HepG2 (cell line): ENCODE data around the gene VAV2. TPM values are rescaled to one million over a fixed set of nuclear protein-coding genes. Genes with fewer than 3 reads are reported as not detected.

Experiments used
- ATM ChIP-seq: fragments of 450-650 bp; IDR thresholded peaks from 2 replicates; pipeline ENCODE4 v1.7.1; 2017; ENCODE audit warnings: mild to moderate bottlenecking, borderline replicate concordance
- CENPT ChIP-seq: sonication (generic); formaldehyde crosslinking; IDR thresholded peaks from 2 replicates; pipeline ENCODE4 v1.8.0; 2022; ENCODE audit warnings: low read depth, mild to moderate bottlenecking, moderate library complexity, missing genetic modification reagents
- KMT2B ChIP-seq: IDR thresholded peaks from 2 replicates; pipeline ENCODE4 v1.6.1; 2016; ENCODE audit warnings: missing genetic modification reagents, missing compliant biosample characterization
- NFRKB ChIP-seq: fragments of 450-650 bp; IDR thresholded peaks from 2 replicates; pipeline ENCODE4 v1.6.1; 2017
- TMF1 ChIP-seq: sonication (generic); formaldehyde crosslinking; IDR thresholded peaks from 2 replicates; pipeline ENCODE4 v1.8.1; 2022; ENCODE audit warnings: low read depth, missing genetic modification reagents
- ZNF572 ChIP-seq: sonication (generic); formaldehyde crosslinking; IDR thresholded peaks from 2 replicates; pipeline ENCODE4 v1.5.1; 2020; ENCODE audit warnings: mild to moderate bottlenecking, missing genetic modification reagents
- ZNF605 ChIP-seq: sonication (generic); formaldehyde crosslinking; IDR thresholded peaks from 2 replicates; pipeline ENCODE4 v1.8.0; 2022; ENCODE audit warnings: mild to moderate bottlenecking, missing genetic modification reagents
- ZNF670 ChIP-seq: sonication (generic); formaldehyde crosslinking; IDR thresholded peaks from 2 replicates; pipeline ENCODE4 v1.8.0; 2022; ENCODE audit warnings: mild to moderate bottlenecking, missing genetic modification reagents, borderline replicate concordance
- polyA plus RNA-seq, 8 experiments: library from polyadenylated mRNA; depleted of rRNA in 3 of 8; stranded (reverse) in 7 of 8; unstranded in 1 of 8; fragments of >200 nt; fragmentation: Illumina TruSeq in 4 of 8; extraction: Trizol in 4 of 8; gene quantifications; 2 replicates each; pipeline versions ENCODE4 v1.2.1 to v1.2.3, GENCODE V29; 2011 to 2016; ENCODE audit warnings: low read depth in 4 of 8, missing spikeins in 1 of 8, mixed read lengths in 1 of 8; ENCODE audit not compliant: insufficient read depth in 1 of 8
- total RNA-seq, 5 experiments: library from RNA; depleted of rRNA; stranded (reverse); fragments of >200 nt; fragmentation: Illumina TruSeq; extraction: Trizol; gene quantifications; 2 replicates each; pipeline ENCODE4 v1.2.3, GENCODE V29; 2016; ENCODE audit warnings: low read depth in 1 of 5
- TF ChIP-seq, protein P1 (sequence below): sonication (generic); formaldehyde crosslinking; IDR thresholded peaks from 2 replicates; pipeline ENCODE4 v1.4.0; 2020; ENCODE audit warnings: mild to moderate bottlenecking, missing genetic modification reagents
- TF ChIP-seq, protein P2 (sequence below): sonication (generic); formaldehyde crosslinking; IDR thresholded peaks from 2 replicates; pipeline ENCODE4 v1.5.0; 2020; ENCODE audit warnings: mild to moderate bottlenecking, low read depth, missing genetic modification reagents, borderline replicate concordance
- TF ChIP-seq, protein P3 (sequence below): sonication (generic); formaldehyde crosslinking; IDR thresholded peaks from 2 replicates; pipeline ENCODE4 v1.5.1; 2020; ENCODE audit warnings: missing genetic modification reagents, mild to moderate bottlenecking, borderline replicate concordance
- TF ChIP-seq, protein P4 (sequence below): sonication (generic); formaldehyde crosslinking; IDR thresholded peaks from 2 replicates; pipeline ENCODE4 v1.5.1; 2020; ENCODE audit warnings: mild to moderate bottlenecking, moderate library complexity, missing genetic modification reagents
- TF ChIP-seq, protein P5 (sequence below): sonication (generic); formaldehyde crosslinking; IDR thresholded peaks from 2 replicates; pipeline ENCODE4 v1.4.0; 2020; ENCODE audit warnings: mild to moderate bottlenecking, missing genetic modification reagents, borderline replicate concordance

The VAV2 gene
- total and polyA plus RNA-seq, 2 of the 13 experiments (the other 11 are each of a cell fraction or from before 2014, with no cell fraction given), result 22.5 to 22.9 TPM

DNA sequence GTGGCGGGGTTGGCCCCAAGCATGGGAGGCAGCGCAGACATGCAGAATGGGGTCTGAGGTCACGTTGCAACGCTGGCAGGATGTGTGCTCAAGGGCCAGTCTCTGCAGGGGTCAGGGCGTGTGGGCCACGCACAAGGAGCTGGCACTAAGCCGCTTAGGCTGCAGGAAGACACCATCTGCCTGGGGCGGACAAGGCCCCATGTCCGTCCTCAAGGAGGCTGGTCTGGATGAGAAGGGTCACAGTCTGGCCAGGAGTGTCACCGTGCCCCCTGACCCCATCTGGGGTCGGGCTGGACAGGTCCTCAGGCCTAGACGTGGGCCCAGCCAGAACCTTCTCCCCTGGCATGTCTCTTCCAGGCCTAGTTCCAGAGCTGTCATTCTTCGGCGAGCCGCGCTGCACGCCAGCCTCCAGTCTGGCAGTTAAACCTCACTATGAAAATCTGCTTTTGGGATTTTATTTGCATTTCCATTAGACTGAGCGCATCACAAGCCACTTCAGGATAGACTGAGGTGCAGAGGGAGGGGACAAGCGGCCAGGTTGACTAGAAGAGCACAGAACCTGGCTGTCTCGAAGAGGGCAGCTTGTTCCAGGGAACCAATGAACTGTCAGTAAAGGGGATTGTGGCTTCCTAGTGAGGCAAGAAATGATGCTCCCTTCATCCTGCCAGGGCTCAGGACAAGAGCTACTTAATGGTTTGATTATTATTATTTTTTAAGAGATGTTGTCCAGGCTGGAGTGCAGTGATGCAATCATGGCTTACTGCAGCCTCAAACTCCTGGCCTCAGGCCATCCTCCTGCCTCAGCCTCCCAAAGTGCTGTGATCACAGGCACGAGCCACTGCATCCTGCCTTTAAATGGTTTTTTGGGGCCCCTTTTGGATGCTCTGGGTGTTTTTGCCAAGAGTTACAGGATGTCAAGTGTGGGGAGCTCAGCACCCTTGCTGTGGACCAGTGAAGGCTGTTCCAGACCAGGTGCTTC, 37.4 kb upstream of the VAV2 start (continued):
- TF ChIP-seq, protein P1, sequence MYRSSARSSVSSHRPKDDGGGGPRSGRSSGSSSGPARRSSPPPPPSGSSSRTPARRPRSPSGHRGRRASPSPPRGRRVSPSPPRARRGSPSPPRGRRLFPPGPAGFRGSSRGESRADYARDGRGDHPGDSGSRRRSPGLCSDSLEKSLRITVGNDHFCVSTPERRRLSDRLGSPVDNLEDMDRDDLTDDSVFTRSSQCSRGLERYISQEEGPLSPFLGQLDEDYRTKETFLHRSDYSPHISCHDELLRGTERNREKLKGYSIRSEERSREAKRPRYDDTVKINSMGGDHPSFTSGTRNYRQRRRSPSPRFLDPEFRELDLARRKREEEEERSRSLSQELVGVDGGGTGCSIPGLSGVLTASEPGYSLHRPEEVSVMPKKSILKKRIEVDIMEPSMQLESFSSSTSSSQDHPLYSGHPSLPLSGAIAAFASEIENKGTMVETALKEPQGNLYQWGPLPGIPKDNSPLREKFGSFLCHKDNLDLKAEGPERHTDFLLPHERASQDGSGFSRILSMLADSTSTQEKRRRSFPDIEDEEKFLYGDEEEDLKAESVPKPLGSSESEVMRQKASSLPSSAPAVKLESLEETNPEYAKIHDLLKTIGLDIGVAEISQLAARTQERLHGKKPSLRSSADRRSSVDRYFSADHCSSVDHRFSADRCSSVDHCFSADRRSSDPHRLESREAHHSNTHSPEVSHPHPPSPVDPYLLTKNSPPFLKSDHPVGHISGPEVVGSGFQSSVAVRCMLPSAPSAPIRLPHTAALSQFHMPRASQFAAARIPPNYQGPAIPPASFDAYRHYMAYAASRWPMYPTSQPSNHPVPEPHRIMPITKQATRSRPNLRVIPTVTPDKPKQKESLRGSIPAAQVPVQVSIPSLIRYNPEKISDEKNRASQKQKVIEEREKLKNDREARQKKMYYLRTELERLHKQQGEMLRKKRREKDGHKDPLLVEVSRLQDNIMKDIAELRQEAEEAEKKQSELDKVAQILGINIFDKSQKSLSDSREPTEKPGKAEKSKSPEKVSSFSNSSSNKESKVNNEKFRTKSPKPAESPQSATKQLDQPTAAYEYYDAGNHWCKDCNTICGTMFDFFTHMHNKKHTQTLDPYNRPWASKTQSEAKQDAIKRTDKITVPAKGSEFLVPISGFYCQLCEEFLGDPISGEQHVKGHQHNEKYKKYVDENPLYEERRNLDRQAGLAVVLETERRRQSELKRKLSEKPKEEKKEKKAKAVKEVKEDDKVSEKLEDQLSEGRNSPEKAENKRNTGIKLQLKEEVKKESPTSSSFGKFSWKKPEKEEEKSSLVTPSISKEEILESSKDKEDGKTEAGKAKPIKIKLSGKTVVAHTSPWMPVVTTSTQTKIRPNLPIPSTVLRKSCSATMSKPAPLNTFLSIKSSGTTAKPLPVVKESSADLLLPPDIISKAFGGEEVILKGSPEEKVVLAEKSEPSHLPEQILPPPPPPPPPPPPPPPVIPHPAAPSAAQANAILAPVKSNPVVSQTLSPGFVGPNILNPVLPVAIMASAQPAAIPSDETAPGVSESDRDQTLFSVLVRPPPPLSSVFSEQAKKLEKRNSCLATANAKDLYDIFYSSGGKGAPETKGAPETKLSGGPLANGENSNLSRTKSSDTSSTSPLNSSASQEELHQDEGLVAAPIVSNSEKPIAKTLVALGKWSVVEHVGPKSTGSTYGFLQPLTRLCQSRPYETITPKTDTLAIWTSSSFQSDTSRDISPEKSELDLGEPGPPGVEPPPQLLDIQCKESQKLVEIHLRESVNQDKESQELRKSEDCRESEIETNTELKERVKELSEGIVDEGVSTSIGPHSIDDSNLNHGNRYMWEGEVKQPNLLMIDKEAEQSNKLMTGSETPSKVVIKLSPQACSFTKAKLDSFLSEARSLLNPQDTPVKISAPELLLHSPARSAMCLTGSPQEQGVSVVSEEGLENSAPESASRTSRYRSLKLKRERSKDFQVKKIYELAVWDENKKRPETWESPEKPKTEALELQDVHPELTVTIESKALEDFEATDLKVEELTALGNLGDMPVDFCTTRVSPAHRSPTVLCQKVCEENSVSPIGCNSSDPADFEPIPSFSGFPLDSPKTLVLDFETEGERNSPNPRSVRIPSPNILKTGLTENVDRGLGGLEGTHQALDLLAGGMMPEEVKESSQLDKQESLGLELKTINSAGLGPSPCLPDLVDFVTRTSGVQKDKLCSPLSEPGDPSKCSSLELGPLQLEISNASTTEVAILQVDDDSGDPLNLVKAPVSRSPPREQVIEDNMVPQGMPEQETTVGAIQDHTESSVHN (CRISPR knock-in tag), result no peak
- TF ChIP-seq ZNF670 (CRISPR knock-in tag) (no peak), TMF1 (CRISPR knock-in tag) (0 out of 2 replicates have a peak, but pooled peaks have one; percentile 12), ZNF572 (CRISPR knock-in tag) (no peak), ATM (no peak), CENPT (no peak), ZNF605 (CRISPR knock-in tag) (no peak), NFRKB (no peak), KMT2B (CRISPR knock-in tag) (no peak)
- TF ChIP-seq, protein P2, sequence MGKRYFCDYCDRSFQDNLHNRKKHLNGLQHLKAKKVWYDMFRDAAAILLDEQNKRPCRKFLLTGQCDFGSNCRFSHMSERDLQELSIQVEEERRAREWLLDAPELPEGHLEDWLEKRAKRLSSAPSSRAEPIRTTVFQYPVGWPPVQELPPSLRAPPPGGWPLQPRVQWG (CRISPR knock-in tag), result no peak
- TF ChIP-seq, protein P3, sequence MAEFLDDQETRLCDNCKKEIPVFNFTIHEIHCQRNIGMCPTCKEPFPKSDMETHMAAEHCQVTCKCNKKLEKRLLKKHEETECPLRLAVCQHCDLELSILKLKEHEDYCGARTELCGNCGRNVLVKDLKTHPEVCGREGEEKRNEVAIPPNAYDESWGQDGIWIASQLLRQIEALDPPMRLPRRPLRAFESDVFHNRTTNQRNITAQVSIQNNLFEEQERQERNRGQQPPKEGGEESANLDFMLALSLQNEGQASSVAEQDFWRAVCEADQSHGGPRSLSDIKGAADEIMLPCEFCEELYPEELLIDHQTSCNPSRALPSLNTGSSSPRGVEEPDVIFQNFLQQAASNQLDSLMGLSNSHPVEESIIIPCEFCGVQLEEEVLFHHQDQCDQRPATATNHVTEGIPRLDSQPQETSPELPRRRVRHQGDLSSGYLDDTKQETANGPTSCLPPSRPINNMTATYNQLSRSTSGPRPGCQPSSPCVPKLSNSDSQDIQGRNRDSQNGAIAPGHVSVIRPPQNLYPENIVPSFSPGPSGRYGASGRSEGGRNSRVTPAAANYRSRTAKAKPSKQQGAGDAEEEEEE, result no peak
- TF ChIP-seq, protein P4, sequence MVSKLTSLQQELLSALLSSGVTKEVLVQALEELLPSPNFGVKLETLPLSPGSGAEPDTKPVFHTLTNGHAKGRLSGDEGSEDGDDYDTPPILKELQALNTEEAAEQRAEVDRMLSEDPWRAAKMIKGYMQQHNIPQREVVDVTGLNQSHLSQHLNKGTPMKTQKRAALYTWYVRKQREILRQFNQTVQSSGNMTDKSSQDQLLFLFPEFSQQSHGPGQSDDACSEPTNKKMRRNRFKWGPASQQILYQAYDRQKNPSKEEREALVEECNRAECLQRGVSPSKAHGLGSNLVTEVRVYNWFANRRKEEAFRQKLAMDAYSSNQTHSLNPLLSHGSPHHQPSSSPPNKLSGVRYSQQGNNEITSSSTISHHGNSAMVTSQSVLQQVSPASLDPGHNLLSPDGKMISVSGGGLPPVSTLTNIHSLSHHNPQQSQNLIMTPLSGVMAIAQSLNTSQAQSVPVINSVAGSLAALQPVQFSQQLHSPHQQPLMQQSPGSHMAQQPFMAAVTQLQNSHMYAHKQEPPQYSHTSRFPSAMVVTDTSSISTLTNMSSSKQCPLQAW (CRISPR knock-in tag), result no peak
- TF ChIP-seq, protein P5, sequence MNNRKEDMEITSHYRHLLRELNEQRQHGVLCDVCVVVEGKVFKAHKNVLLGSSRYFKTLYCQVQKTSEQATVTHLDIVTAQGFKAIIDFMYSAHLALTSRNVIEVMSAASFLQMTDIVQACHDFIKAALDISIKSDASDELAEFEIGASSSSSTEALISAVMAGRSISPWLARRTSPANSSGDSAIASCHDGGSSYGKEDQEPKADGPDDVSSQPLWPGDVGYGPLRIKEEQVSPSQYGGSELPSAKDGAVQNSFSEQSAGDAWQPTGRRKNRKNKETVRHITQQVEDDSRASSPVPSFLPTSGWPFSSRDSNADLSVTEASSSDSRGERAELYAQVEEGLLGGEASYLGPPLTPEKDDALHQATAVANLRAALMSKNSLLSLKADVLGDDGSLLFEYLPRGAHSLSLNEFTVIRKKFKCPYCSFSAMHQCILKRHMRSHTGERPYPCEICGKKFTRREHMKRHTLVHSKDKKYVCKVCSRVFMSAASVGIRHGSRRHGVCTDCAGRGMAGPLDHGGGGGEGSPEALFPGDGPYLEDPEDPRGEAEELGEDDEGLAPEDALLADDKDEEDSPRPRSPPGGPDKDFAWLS (CRISPR knock-in tag), result no peak
